ENCODE data around the gene ZSWIM2. TPM values are rescaled to one million over a fixed set of nuclear protein-coding genes. Genes with fewer than 3 reads are reported as not detected.

Gene ZSWIM2
- total RNA-seq, 1 experiment from 2014 or later: not detected

DNA sequence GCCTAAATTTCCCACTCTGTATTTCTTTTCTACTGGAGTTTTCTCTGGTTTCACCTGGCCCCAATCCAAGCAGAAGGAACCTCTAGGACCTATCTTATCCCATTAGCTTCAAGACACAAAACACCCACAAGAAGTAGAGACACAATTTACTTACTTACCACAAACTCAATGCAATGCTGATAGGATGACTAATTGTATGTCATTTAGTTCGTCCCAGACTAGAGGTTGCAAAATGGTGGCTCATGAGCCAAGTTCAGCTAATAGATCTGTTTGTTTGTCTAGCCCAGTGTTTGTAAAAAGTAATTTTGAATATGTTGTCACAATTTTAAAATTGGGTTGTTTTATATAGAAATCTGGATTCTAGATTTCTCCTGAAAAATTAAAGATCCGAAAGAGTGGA is 34.7 kb upstream of the ZSWIM2 start:
- H3K4me1 ChIP-seq (replicated peaks; ENCODE audit: insufficient read depth): no peaks in the 10 kb centered on the region

GRCh38 chr2:186882511-186883071 is 33.6 kb upstream of the ZSWIM2 start:
- no peak overlapping the region for H3K27ac ChIP-seq
- CTCF ChIA-PET: no interaction called here
- POLR2A ChIA-PET (ENCODE audit: unreplicated experiment): no interaction called here
- no peaks in the 10 kb centered on the region for H3K27me3 ChIP-seq (ENCODE audit: insufficient read depth, low read depth)
- H3K4me3 ChIP-seq: no peak overlapping the region
- DNase-seq: no peak
- no peaks in the 10 kb centered on the region for H3K79me2 ChIP-seq (ENCODE audit: low read depth)
- TF ChIP-seq EZH2 (IDR thresholded peaks at IDR 0.05; ENCODE audit: low read depth): no peak
- TF ChIP-seq, protein P1, sequence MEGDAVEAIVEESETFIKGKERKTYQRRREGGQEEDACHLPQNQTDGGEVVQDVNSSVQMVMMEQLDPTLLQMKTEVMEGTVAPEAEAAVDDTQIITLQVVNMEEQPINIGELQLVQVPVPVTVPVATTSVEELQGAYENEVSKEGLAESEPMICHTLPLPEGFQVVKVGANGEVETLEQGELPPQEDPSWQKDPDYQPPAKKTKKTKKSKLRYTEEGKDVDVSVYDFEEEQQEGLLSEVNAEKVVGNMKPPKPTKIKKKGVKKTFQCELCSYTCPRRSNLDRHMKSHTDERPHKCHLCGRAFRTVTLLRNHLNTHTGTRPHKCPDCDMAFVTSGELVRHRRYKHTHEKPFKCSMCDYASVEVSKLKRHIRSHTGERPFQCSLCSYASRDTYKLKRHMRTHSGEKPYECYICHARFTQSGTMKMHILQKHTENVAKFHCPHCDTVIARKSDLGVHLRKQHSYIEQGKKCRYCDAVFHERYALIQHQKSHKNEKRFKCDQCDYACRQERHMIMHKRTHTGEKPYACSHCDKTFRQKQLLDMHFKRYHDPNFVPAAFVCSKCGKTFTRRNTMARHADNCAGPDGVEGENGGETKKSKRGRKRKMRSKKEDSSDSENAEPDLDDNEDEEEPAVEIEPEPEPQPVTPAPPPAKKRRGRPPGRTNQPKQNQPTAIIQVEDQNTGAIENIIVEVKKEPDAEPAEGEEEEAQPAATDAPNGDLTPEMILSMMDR (conservative IDR thresholded peaks at IDR 0.05): no peak
- H3K4me2 ChIP-seq: no peak overlapping the region
- no TSS peak for BruUV-seq (replicated peaks)
- intact Hi-C loops (cut with micrococcal nuclease; ENCODE audit: unreplicated experiment): no loop called here
- no peaks in the 10 kb centered on the region for H3K4me1 ChIP-seq (replicated peaks; ENCODE audit: insufficient read depth)
- no peaks in the 10 kb centered on the region for H3F3A ChIP-seq (ENCODE audit: insufficient read depth, low read depth)
- no peak overlapping the region for H2AFZ ChIP-seq
- no peaks in the 10 kb centered on the region for H4K20me1 ChIP-seq (ENCODE audit: insufficient read depth)
- H3K9me2 ChIP-seq (ENCODE audit: insufficient read depth): no peaks in the 10 kb centered on the region
- no peaks in the 10 kb centered on the region for H3K9me3 ChIP-seq (ENCODE audit: insufficient read depth, low read depth)
- H3K36me3 ChIP-seq (ENCODE audit: low read depth): no peaks in the 10 kb centered on the region

More for the DNA sequence above, 34.7 kb upstream of the ZSWIM2 start:
- intact Hi-C loops (cut with micrococcal nuclease; ENCODE audit: unreplicated experiment): no loop called here
- H2AFZ ChIP-seq: no peak overlapping the region
- H3K4me3 ChIP-seq: no peak overlapping the region
- H3K27ac ChIP-seq: no peak overlapping the region
- DNase-seq: no peak
- TF ChIP-seq, protein P1 (conservative IDR thresholded peaks at IDR 0.05): no peak
- no peak for TF ChIP-seq EZH2 (IDR thresholded peaks at IDR 0.05; ENCODE audit: low read depth)
- no peaks in the 10 kb centered on the region for H3K9me3 ChIP-seq (ENCODE audit: insufficient read depth, low read depth)
- no peaks in the 10 kb centered on the region for H3K36me3 ChIP-seq (ENCODE audit: low read depth)
- H3K9me2 ChIP-seq (ENCODE audit: insufficient read depth): no peaks in the 10 kb centered on the region
- H3F3A ChIP-seq (ENCODE audit: insufficient read depth, low read depth): no peaks in the 10 kb centered on the region
- H4K20me1 ChIP-seq (ENCODE audit: insufficient read depth): no peaks in the 10 kb centered on the region
- CTCF ChIA-PET: no interaction called here
- no TSS peak for BruUV-seq (replicated peaks)
- no peaks in the 10 kb centered on the region for H3K27me3 ChIP-seq (ENCODE audit: insufficient read depth, low read depth)
- H3K79me2 ChIP-seq (ENCODE audit: low read depth): no peaks in the 10 kb centered on the region
- POLR2A ChIA-PET (ENCODE audit: unreplicated experiment): interaction anchor here (0.7 kb wide), 1 partner anchor 146 kb away, joined by 13 read pairs; no protein-coding TSS in a partner anchor
- H3K4me2 ChIP-seq: no peak overlapping the region

GRCh38 chr2:186881660-186882059 is 32.7 kb upstream of the ZSWIM2 start:
- CTCF ChIA-PET: no interaction called here
- TF ChIP-seq EZH2 (IDR thresholded peaks at IDR 0.05; ENCODE audit: low read depth): no peak
- TF ChIP-seq, protein P1 (conservative IDR thresholded peaks at IDR 0.05): no peak
- no peak overlapping the region for H3K27ac ChIP-seq
- no TSS peak for BruUV-seq (replicated peaks)
- no peaks in the 10 kb centered on the region for H3K79me2 ChIP-seq (ENCODE audit: low read depth)
- intact Hi-C loops (cut with micrococcal nuclease; ENCODE audit: unreplicated experiment): no loop called here
- no peak for DNase-seq
- H3K4me1 ChIP-seq (replicated peaks; ENCODE audit: insufficient read depth): no peaks in the 10 kb centered on the region
- H4K20me1 ChIP-seq (ENCODE audit: insufficient read depth): no peaks in the 10 kb centered on the region
- H2AFZ ChIP-seq: no peak overlapping the region
- no peaks in the 10 kb centered on the region for H3K27me3 ChIP-seq (ENCODE audit: insufficient read depth, low read depth)
- H3K36me3 ChIP-seq (ENCODE audit: low read depth): no peaks in the 10 kb centered on the region
- no peak overlapping the region for H3K4me3 ChIP-seq
- H3K9me3 ChIP-seq (ENCODE audit: insufficient read depth, low read depth): no peaks in the 10 kb centered on the region
- POLR2A ChIA-PET (ENCODE audit: unreplicated experiment): no interaction called here
- no peaks in the 10 kb centered on the region for H3K9me2 ChIP-seq (ENCODE audit: insufficient read depth)
- no peak overlapping the region for H3K4me2 ChIP-seq
- no peaks in the 10 kb centered on the region for H3F3A ChIP-seq (ENCODE audit: insufficient read depth, low read depth)

Measured in PC-9 (cell line).